DLD1 (cell line): Measurements from ENCODE around the gene IKZF5.

Source experiments
- in situ Hi-C: cut with HindIII; loops from 2 replicates; pipeline ENCODE4 v1.10.0; 2017; ENCODE audit warnings: low sequenced_read_pairs

Gene IKZF5

GRCh38 chr10:122984708-122985107 is 23.9 kb downstream of the IKZF5 start:
- in situ Hi-C loops: no loop called here

DNA sequence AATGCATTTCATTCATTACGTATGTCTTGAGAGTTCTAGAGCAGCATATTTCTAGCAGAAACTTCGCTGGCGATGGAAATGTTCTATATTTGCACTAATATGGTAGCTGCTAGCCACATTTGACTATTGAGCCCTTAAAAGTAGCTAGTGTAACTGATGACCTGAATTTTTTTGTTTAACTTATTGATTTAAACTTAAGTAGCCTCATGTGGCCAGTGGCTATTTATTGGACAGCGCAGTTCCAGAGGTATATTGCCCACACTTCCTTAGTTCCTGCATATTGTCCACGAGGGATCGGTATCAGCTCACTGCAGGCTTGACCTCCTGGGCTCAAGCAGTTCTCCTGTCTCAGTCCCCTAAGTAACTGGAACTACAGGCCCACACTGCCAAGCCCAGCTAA is 24.7 kb downstream of the IKZF5 start:
- in situ Hi-C loops: no loop called here

DNA sequence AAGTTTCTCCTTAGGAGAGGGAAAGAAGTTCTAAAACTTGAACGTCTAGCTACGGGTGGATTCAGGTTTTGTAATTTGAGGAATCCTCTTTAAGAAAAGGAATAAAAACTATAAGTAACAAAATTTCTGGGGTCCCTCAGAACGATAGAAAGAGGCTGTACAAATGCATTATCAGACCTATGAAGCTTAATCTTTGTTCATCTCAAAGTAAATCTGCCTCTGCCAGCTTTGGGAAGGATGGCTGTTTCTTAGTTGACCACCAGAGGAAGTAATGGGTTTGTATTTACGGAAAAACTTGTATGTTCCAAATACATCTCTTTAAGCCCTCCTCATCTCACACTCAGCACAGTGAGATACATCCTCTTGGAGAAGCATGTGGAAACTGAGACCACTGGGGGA is 27.5 kb downstream of the IKZF5 start:
- in situ Hi-C loops: no loop called here

- in situ Hi-C loops: no loop called here
Observed at GRCh38 chr10:122980209-122981065, 28.2 kb downstream of the IKZF5 start, which contains the start of gene PSTK. PSTK (plus strand) TSS chr10:122980401; CDS start chr10:122980480, 79 bp downstream.

DNA sequence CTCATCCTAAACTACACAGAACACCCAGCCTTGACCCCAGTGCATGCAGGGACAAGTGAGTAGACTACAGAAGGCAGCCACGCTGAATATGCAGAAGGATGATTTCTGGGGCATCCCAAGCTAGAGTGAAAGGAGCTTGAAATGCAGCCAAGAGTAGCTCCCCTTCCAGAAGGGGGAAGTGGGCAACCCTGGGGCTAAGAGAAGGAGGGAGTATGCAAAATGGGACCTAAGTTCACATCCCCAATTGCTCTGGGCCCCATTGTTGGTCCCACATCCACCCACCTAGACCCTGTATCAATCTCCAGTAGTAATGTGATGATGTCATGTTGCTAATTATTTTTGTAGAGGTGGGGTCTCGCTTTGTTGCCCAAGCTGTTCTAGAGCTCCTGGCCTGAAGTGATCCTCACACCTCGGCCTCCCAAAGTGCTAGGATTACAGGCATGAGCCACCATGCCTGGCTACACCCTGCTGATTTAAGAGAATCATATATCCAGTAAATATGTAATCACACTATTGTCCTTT is 34.0 kb downstream of the IKZF5 start:
- in situ Hi-C loops: no loop called here

DNA sequence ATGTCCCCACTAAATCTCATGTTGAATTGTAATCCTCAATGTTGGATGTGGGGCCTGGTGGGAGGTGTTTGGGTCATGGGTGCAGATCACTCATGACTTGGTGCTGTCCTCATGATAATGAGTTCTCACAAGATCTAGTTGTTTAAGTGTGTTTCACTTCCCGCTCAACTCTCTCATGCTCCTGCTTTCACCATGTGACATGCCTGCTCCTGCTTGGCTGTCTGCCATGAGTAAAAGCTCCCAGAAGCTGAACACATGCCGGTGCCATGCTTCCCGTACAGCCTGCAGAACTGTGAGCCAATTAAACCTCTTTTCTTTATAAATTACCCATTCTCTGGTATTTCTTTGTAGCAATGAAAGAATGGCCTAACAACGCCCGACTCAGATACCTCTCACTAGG is 34.6 kb downstream of the IKZF5 start:
- in situ Hi-C loops: no loop called here

GRCh38 chr10:122968698-122969097 is 39.9 kb downstream of the IKZF5 start:
- in situ Hi-C loops: no loop called here

GRCh38 chr10:122966879-122967278 is 41.7 kb downstream of the IKZF5 start:
- in situ Hi-C loops: no loop called here

DNA sequence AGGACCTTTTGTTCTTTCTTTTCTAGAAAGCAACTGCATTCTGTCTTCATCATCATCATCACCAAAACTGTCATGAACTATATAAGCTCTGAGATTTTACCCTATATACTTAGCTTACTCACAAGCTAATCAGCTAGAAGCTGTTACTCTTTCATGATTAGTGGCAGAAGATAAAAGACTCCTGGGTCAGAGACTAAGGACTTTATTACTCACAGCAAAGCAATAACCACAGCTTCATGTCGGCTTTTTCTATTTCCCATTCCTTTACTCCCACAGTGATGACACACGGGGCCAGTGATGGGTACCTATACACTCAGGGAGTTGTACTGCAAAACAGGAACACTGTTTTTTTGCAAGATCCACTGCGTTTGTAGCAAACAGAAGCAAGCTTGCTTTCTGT is 46.2 kb downstream of the IKZF5 start:
- in situ Hi-C loops: no loop called here

DNA sequence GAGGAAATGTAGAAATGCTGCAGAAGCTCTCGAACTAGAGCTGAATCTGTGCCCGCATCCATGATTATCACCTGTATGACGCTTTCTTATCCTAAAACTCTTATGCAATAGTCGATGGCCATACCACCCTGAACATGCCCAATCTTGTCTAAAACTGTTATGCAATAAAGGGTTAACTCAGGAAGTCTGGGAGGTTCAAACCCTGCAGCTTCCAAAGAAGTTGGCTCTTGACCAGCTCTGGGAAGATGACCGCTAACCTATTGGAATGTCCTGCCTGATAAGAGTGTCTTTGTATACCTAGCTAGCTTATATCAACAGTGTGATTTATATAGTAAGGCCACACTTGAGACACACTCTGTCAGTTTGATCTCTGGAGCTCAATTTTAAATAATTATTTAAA is 51.1 kb downstream of the IKZF5 start:
- in situ Hi-C loops: no loop called here

DNA sequence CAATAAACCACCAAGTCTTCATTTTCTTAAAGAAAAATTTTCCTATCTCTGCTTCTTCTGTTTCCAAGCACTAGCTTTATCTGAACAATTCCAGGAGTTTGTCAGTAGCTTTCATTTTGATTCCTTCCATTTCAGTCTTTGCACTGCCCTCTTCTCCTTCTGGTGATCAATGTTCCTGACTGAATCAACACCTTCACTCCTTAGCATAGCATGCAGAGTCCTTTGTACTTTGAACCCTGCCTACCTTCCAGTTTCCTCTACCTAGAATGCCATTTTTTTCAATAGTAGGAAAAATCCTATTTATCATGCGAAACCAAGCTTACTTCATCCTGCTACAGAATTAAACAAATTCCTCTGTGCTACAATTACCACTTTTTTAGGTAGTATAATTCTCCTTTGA is 52.7 kb downstream of the IKZF5 start:
- in situ Hi-C loops: no loop called here

- in situ Hi-C loops: no loop called here
Observed at GRCh38 chr10:122954731-122955050, 53.9 kb downstream of the IKZF5 start.

GRCh38 chr10:122953902-122954730 is 54.5 kb downstream of the IKZF5 start, which contains the start of gene C10orf88:
C10orf88 (minus strand) TSS chr10:122954227; CDS start chr10:122954178, 49 bp downstream.
- in situ Hi-C loops: no loop called here

GRCh38 chr10:122949296-122949695 is 59.3 kb downstream of the IKZF5 start:
- in situ Hi-C loops: no loop called here
